SK-N-SH treated with all-trans-retinoic acid at 6 μM for 48 hours (cell line): ENCODE measurements around the gene OMP.

Experiments
- ATAC-seq: fragments of 200-7000 bp; cut with Tn5 transposase; 3 replicates; pipeline ENCODE4 v1.9.1; 2020; ENCODE audit warnings: mild to moderate bottlenecking, moderate library complexity
- BACH2 ChIP-seq: fragments of 250-450 bp; sonication (Bioruptor Pico); IDR thresholded peaks from 2 replicates; pipeline ENCODE4 v1.9.0; 2021; ENCODE audit warnings: mild to moderate bottlenecking, borderline replicate concordance
- CSRNP3 ChIP-seq: fragments of 250-450 bp; sonication (Bioruptor Pico); IDR thresholded peaks from 2 replicates; pipeline ENCODE4 v1.5.1; 2021; ENCODE audit warnings: mild to moderate bottlenecking, moderate library complexity
- ESRRG ChIP-seq: fragments of 250-450 bp; sonication (Bioruptor Pico); IDR thresholded peaks from 2 replicates; pipeline ENCODE4 v1.6.1; 2021; ENCODE audit warnings: mild to moderate bottlenecking
- GLIS3 ChIP-seq: fragments of 250-450 bp; sonication (Bioruptor Pico); IDR thresholded peaks from 2 replicates; pipeline ENCODE4 v1.5.0; 2020; ENCODE audit warnings: mild to moderate bottlenecking, moderate library complexity
- ISL1 ChIP-seq: fragments of 250-450 bp; sonication (Bioruptor Pico); IDR thresholded peaks from 2 replicates; pipeline ENCODE4 v2.1.2; 2022; ENCODE audit warnings: mild to moderate bottlenecking, moderate library complexity
- POU6F1 ChIP-seq: fragments of 250-450 bp; sonication (Bioruptor Pico); IDR thresholded peaks from 2 replicates; pipeline ENCODE4 v1.8.0; 2021; ENCODE audit warnings: low read depth, mild to moderate bottlenecking, moderate library complexity, borderline replicate concordance
- PPARA ChIP-seq: fragments of 250-450 bp; sonication (Bioruptor Pico); IDR thresholded peaks from 2 replicates; pipeline ENCODE4 v1.5.0; 2020; ENCODE audit warnings: mild to moderate bottlenecking, borderline replicate concordance
- RARB ChIP-seq: fragments of 250-450 bp; sonication (Bioruptor Pico); IDR thresholded peaks from 2 replicates; pipeline ENCODE4 v1.8.0; 2021; ENCODE audit warnings: mild to moderate bottlenecking, moderate library complexity
- SNAI2 ChIP-seq: fragments of 250-450 bp; sonication (Bioruptor Pico); IDR thresholded peaks from 2 replicates; pipeline ENCODE4 v1.5.0; 2020; ENCODE audit warnings: mild to moderate bottlenecking, moderate library complexity
- TCF4 ChIP-seq: fragments of 250-450 bp; sonication (Bioruptor Pico); IDR thresholded peaks from 2 replicates; pipeline ENCODE4 v1.8.0; 2021; ENCODE audit warnings: mild to moderate bottlenecking, moderate library complexity, borderline replicate concordance
- TOX ChIP-seq: fragments of 250-450 bp; sonication (Bioruptor Pico); IDR thresholded peaks from 2 replicates; pipeline ENCODE4 v1.8.0; 2021; ENCODE audit warnings: mild to moderate bottlenecking, moderate library complexity, borderline replicate concordance
- TSHZ2 ChIP-seq: fragments of 250-450 bp; sonication (Bioruptor Pico); IDR thresholded peaks from 2 replicates; pipeline ENCODE4 v1.5.0; 2020; ENCODE audit warnings: mild to moderate bottlenecking, moderate library complexity
- ZC3H10 ChIP-seq: fragments of 250-450 bp; sonication (Bioruptor Pico); IDR thresholded peaks from 2 replicates; pipeline ENCODE4 v1.5.1; 2021; ENCODE audit warnings: mild to moderate bottlenecking, moderate library complexity
- ZFP3 ChIP-seq: fragments of 250-450 bp; sonication (Bioruptor Pico); IDR thresholded peaks from 2 replicates; pipeline ENCODE4 v1.5.0; 2020; ENCODE audit warnings: mild to moderate bottlenecking, moderate library complexity
- ZFP30 ChIP-seq: fragments of 450-650 bp; formaldehyde crosslinking; IDR thresholded peaks from 2 replicates; pipeline ENCODE4 v1.5.0; 2022; ENCODE audit warnings: mild to moderate bottlenecking, moderate library complexity
- ZNF565 ChIP-seq: fragments of 450-650 bp; formaldehyde crosslinking; conservative IDR thresholded peaks from 2 replicates; pipeline ENCODE4 v1.5.0; 2020; ENCODE audit warnings: low read depth, mild to moderate bottlenecking, moderate library complexity
- ZNF70 ChIP-seq: fragments of 450-650 bp; formaldehyde crosslinking; IDR thresholded peaks from 2 replicates; pipeline ENCODE4 v1.5.0; 2020; ENCODE audit warnings: mild to moderate bottlenecking, moderate library complexity
- ZNF8 ChIP-seq: fragments of 450-650 bp; formaldehyde crosslinking; IDR thresholded peaks from 2 replicates; pipeline ENCODE4 v1.5.0; 2020; ENCODE audit warnings: mild to moderate bottlenecking, moderate library complexity
- TF ChIP-seq, protein P1 (sequence below): fragments of 250-450 bp; sonication (Bioruptor Pico); IDR thresholded peaks from 2 replicates; pipeline ENCODE4 v1.8.0; 2020; ENCODE audit warnings: mild to moderate bottlenecking, moderate library complexity, borderline replicate concordance
- TF ChIP-seq, protein P2 (sequence below): fragments of 250-450 bp; sonication (Bioruptor Pico); IDR thresholded peaks from 2 replicates; pipeline ENCODE4 v1.5.1; 2020; ENCODE audit warnings: low read depth, mild to moderate bottlenecking, moderate library complexity

OMP gene

GRCh38 chr11:77055101-77055561 is 47.5 kb upstream of the OMP start:
- ATAC-seq, result no peak
- TF ChIP-seq, protein P1, sequence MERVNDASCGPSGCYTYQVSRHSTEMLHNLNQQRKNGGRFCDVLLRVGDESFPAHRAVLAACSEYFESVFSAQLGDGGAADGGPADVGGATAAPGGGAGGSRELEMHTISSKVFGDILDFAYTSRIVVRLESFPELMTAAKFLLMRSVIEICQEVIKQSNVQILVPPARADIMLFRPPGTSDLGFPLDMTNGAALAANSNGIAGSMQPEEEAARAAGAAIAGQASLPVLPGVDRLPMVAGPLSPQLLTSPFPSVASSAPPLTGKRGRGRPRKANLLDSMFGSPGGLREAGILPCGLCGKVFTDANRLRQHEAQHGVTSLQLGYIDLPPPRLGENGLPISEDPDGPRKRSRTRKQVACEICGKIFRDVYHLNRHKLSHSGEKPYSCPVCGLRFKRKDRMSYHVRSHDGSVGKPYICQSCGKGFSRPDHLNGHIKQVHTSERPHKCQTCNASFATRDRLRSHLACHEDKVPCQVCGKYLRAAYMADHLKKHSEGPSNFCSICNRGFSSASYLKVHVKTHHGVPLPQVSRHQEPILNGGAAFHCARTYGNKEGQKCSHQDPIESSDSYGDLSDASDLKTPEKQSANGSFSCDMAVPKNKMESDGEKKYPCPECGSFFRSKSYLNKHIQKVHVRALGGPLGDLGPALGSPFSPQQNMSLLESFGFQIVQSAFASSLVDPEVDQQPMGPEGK (CRISPR knock-in tag), result no peak
- TF ChIP-seq ISL1 (CRISPR knock-in tag), result no peak
- TF ChIP-seq ZNF565 (CRISPR knock-in tag), result no peak
- TF ChIP-seq ZFP3, result no peak
- TF ChIP-seq POU6F1 (CRISPR knock-in tag), result no peak
- no peak for TF ChIP-seq ESRRG (CRISPR knock-in tag)
- no peak for TF ChIP-seq ZNF8 (CRISPR knock-in tag)
- no peak for TF ChIP-seq CSRNP3 (CRISPR knock-in tag)
- TF ChIP-seq TSHZ2 (CRISPR knock-in tag), result no peak
- no peak for TF ChIP-seq BACH2 (CRISPR knock-in tag)

DNA sequence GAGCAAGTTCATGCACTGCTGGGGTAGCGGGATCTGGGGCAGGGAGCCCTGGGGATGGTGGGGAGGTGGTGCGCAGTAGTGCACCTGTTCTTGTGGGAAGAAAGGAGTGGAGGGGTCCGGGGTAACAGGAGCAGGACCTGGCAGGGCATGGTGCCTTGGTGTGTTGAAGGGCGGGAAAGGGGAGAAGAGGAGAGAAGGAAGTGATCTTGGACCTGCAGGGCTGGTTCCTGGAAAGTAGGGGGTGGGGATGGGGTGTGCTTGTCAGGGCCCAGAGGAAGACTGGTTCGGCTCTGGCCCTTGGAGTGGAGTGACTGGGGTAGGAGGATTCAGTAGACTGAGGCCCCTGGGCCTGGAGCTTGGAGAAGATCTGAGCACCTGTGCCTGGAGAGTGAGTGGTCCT is 46.7 kb upstream of the OMP start:
- ATAC-seq, result no peak
- TF ChIP-seq, protein P2, sequence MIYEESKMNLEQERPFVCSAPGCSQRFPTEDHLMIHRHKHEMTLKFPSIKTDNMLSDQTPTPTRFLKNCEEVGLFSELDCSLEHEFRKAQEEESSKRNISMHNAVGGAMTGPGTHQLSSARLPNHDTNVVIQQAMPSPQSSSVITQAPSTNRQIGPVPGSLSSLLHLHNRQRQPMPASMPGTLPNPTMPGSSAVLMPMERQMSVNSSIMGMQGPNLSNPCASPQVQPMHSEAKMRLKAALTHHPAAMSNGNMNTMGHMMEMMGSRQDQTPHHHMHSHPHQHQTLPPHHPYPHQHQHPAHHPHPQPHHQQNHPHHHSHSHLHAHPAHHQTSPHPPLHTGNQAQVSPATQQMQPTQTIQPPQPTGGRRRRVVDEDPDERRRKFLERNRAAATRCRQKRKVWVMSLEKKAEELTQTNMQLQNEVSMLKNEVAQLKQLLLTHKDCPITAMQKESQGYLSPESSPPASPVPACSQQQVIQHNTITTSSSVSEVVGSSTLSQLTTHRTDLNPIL (CRISPR knock-in tag), result no peak
- TF ChIP-seq TOX (CRISPR knock-in tag) (no peak), GLIS3 (no peak), PPARA (no peak), ZNF70 (no peak), ZNF8 (CRISPR knock-in tag) (no peak), ZC3H10 (CRISPR knock-in tag) (no peak), BACH2 (CRISPR knock-in tag) (no peak), ESRRG (CRISPR knock-in tag) (no peak), ZFP3 (no peak), TCF4 (CRISPR knock-in tag) (no peak), POU6F1 (CRISPR knock-in tag) (no peak), SNAI2 (no peak), ISL1 (CRISPR knock-in tag) (no peak), RARB (CRISPR knock-in tag) (no peak), CSRNP3 (CRISPR knock-in tag) (no peak), ZFP30 (CRISPR knock-in tag) (no peak)
